Activated CD4-positive, alpha-beta memory T cell treated with anti-CD3 and anti-CD28 coated beads, Interleukin-2, amount 10 ng/mL, durations not matched to agents 7 days and 5 days (primary cell): ENCODE measurements around the gene VMAC. TPM values are rescaled to one million over a fixed set of nuclear protein-coding genes. Genes with fewer than 3 reads are reported as not detected.

Experiments
- CTCF ChIA-PET: fragments of 350-600 bp; sonication (Branson Sonifier 250); formaldehyde crosslinking; loops from one replicate; lab custom pipeline; 2021; ENCODE audit warnings: antibody characterized with exemption, inconsistent platforms; lab: Charles Lee
- POLR2A ChIA-PET: fragments of 350-600 bp; sonication (Branson Sonifier 250); formaldehyde crosslinking; loops from one replicate; lab custom pipeline; 2021; ENCODE audit warnings: antibody characterized with exemption; lab: Charles Lee
- DNase-seq: peaks from one replicate; pipeline ENCODE4 v3.0.0-alpha.2; 2020
- H3K27ac Mint-ChIP-seq: one replicate; pipeline ENCODE4 v1.8.0; 2021; ENCODE audit warnings: mild to moderate bottlenecking, mixed read lengths
- H3K27me3 Mint-ChIP-seq: one replicate; pipeline ENCODE4 v1.8.0; 2021; ENCODE audit warnings: mixed read lengths
- H3K36me3 Mint-ChIP-seq: one replicate; pipeline ENCODE4 v1.8.0; 2021; ENCODE audit warnings: low read depth, mixed read lengths
- H3K4me1 Mint-ChIP-seq: one replicate; pipeline ENCODE4 v1.8.0; 2021; ENCODE audit warnings: mixed read lengths
- H3K4me3 Mint-ChIP-seq: one replicate; pipeline ENCODE4 v1.8.0; 2021; ENCODE audit warnings: mild to moderate bottlenecking, mixed read lengths
- H3K9me3 Mint-ChIP-seq: one replicate; pipeline ENCODE4 v1.8.0; 2021; ENCODE audit warnings: mixed read lengths
- total RNA-seq, 2 experiments: library from RNA; stranded (reverse); gene quantifications; one replicate each; pipeline ENCODE4 v1.2.3, GENCODE V29; 2021

VMAC gene
- total RNA-seq, 2 experiments from 2014 or later: 7.6 to 7.9 TPM

DNA sequence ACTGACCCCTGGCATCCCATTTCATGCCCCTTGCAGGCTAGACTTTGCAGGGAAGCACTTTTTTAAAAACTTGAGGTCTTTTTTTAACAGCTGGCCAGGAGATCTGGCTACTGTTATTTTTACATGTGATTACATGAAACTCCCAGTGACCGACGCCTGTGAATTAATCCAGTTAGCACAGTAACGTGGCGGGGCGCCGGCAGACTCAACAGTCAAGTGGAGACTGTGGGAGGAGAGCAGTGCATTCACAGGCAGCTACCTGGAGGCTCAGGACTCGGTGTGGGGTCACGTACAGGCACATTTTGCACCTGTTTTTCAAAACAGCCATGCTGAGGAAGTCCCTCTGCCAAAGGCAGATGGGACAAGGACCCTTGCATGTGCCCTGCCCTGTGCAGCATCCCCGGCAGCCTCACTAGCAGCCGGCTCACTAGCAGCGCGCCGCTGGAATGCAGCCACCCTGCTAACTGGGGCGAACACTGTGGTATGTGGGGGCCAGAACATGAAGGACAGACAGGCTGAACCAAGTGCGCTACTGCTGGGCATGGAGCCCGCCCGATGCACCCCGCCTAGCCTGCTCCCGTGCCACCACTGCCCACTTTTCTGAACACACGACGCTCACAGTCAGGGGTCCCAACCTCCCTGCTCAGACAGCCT lies 28.1 kb downstream of the VMAC start:
- no peak overlapping the region for H3K4me3 Mint-ChIP-seq
- POLR2A ChIA-PET: no interaction called here
- H3K36me3 Mint-ChIP-seq: peaks cover 40% of the 10 kb centered on the region
- DNase-seq: no peak
- CTCF ChIA-PET: no interaction called here
- no peaks in the 10 kb centered on the region for H3K9me3 Mint-ChIP-seq
- no peaks in the 10 kb centered on the region for H3K27me3 Mint-ChIP-seq
- no peaks in the 10 kb centered on the region for H3K4me1 Mint-ChIP-seq
- no peak overlapping the region for H3K27ac Mint-ChIP-seq

DNA sequence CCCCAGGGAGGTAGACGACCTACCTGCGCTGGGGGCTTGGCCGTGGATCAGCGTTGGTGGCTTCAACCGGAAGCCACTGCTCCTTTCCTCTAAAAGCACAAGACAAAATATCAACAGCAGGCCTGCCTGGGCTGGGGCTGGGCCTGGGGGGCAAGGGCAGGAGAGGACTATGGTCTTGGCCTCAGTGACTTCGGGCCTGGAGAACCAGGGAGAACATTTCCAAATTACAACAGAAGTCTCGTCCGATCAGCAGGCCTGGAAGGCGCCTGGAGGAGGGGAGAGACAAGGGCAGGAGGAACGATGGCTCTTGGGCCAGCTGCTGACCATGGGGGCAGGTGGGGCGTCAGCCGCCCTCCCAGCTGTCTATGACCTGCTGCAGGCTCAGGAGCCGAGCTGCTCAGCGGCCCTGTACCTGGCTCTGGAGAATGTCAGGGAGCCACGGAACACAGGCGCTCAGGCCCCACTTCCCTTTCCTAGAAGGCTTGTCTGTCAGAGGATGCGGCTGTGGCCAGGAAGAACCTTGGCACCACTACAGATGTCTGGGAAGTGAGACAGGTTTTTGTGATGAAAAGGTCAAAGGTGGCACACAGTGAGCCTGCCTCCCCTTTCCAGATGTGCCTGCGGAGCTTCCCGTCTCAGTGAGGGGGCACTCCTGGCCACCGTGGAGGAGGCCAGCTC lies 28.9 kb downstream of the VMAC start:
- POLR2A ChIA-PET: no interaction called here
- H3K27ac Mint-ChIP-seq: no peak overlapping the region
- CTCF ChIA-PET: interaction anchor here (2.0 kb wide), 1 partner anchor 130 kb away, joined by 5 read pairs; no protein-coding TSS in a partner anchor

DNA sequence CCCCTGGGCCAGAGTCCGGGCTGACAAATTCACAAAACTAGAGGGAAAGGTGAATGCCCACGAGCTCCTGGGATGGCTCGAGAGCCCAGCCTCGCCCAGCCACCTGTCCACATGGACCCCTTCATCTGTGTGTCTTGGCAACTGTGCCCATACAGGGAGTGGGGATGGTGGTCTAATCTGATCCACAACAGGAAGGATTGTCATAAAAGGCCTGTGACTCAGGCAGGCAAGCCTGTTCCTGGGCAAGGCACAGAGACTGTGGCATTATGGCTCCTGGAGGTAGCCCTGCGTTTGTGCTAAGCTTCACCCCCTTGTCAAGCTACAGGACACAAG lies 29.4 kb downstream of the VMAC start:
- H3K27me3 Mint-ChIP-seq: no peaks in the 10 kb centered on the region
- no peaks in the 10 kb centered on the region for H3K4me1 Mint-ChIP-seq
- peaks cover 28% of the 10 kb centered on the region for H3K36me3 Mint-ChIP-seq
- H3K4me3 Mint-ChIP-seq: no peak overlapping the region
- CTCF ChIA-PET: interaction anchor here (2.0 kb wide), 1 partner anchor 130 kb away, joined by 5 read pairs; no protein-coding TSS in a partner anchor
- H3K9me3 Mint-ChIP-seq: no peaks in the 10 kb centered on the region
- H3K27ac Mint-ChIP-seq: no peak overlapping the region
- no peak for DNase-seq
- POLR2A ChIA-PET: no interaction called here

More for the DNA sequence above, 28.9 kb downstream of the VMAC start:
- no peak for DNase-seq
- Mint-ChIP-seq H3K4me3 (no peak overlapping the region), H3K27me3 (no peaks in the 10 kb centered on the region), H3K36me3 (peaks cover 33% of the 10 kb centered on the region), H3K4me1 (no peaks in the 10 kb centered on the region), H3K9me3 (no peaks in the 10 kb centered on the region)

DNA sequence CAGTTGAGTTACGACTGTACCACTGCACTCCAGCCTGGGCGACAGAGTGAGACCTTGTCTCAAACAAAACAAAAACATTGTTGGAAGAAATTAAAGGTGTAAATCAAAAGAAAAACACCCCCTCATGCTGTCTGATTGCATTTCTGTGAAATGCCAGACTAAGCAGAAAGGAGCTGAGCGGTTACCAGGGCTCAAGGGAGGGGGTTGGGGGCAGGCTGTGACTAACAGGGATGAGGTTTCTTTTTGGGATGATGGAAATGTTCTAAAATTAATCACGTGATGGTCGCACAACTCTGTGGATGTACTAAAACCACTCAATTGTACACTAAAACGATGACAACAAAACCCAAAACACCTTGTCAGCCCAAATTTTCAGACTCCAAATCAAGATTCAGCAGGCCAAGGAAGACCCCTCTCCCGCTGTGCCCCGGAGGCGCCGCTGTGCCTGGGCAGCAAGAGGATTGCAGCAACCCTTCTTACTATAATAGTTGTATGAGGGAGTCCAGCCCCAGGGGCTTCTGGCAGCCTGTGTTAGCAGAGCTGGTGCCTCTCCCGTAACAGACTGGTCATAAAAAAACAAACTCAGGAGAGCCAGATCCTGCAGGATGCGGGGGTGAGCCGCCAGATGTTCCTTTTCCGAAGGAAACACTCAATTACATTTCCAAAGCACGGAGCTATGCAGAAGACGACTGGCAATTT lies 30.3 kb downstream of the VMAC start:
- no peaks in the 10 kb centered on the region for H3K4me1 Mint-ChIP-seq
- no peak overlapping the region for H3K4me3 Mint-ChIP-seq
- H3K27ac Mint-ChIP-seq: no peak overlapping the region
- H3K36me3 Mint-ChIP-seq: peaks cover 31% of the 10 kb centered on the region
- H3K9me3 Mint-ChIP-seq: no peaks in the 10 kb centered on the region
- ChIA-PET POLR2A (no interaction called here), CTCF (interaction anchor here (2.0 kb wide), 1 partner anchor 131 kb away, joined by 5 read pairs; no protein-coding TSS in a partner anchor)
- no peak for DNase-seq
- H3K27me3 Mint-ChIP-seq: no peaks in the 10 kb centered on the region

DNA sequence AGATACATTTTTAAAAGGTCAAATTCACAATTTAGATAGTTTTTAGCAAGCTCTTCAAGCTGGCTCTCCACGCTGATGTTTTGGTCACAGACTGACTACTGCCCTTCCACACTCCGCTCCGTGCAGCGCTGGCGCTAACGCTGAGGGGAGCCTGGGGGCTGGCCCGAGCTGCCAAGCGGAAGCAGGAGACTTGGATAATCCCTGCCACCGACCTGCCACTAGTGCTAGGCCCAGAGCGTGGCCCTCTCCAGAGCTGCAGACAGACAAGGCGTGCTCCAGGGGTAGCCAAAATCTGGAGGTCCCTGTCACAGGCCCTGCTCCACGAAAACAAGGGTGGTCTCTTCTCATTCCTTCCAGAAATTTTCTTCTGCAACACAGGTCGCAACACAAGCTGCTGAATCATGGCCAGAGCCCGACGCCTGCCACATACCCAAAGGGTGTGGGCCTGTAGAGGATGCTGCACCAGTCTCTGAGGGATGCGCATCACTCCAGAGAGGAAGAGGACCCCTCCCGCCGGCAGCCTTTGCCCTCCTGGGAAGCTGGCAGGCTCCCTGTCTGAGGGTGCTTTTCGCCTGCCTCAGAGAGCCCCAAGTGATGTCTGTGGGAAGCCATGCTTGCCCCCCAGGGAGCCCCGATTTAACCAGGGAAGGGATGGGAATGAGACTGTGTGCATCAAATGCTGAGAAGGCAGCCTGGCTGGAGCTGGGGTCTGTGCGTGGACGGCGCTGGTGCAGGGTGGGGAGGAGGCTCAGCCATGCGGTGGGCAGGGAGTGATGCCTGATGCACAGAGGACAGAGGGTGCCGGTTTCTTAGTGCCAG lies 31.0 kb downstream of the VMAC start:
- Mint-ChIP-seq H3K9me3 (no peaks in the 10 kb centered on the region), H3K4me1 (no peaks in the 10 kb centered on the region), H3K27ac (no peak overlapping the region), H3K27me3 (no peaks in the 10 kb centered on the region), H3K4me3 (no peak overlapping the region), H3K36me3 (peaks cover 31% of the 10 kb centered on the region)
- CTCF ChIA-PET: interaction anchor here (1.0 to 2.0 kb wide), 2 partner anchors 33 to 132 kb away, joined by 3 to 5 read pairs; no protein-coding TSS in a partner anchor
- DNase-seq: no peak
- POLR2A ChIA-PET: no interaction called here

DNA sequence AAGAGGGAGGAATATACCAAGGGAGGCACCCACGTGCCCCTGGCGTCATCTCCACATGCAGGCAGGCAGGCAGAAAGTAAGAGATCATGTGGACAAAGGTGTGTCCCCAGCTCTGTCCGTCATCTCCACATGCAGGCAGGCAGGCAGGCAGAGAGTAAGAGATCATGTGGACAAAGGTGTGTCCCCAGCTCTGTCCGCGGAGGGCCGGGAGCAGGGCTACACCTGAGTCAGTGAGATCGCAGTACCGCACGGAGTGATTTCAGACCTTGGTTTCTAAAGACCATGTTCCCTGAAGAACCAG lies 31.6 kb downstream of the VMAC start:
- no peak overlapping the region for H3K27ac Mint-ChIP-seq
- no peak overlapping the region for H3K4me3 Mint-ChIP-seq
- peaks cover 31% of the 10 kb centered on the region for H3K36me3 Mint-ChIP-seq
- no peaks in the 10 kb centered on the region for H3K27me3 Mint-ChIP-seq
- H3K4me1 Mint-ChIP-seq: no peaks in the 10 kb centered on the region
- ChIA-PET POLR2A (no interaction called here), CTCF (interaction anchor here (1.0 to 1.3 kb wide), 2 partner anchors 11 to 32 kb away, joined by 3 to 4 read pairs; no protein-coding TSS in a partner anchor)
- no peak for DNase-seq
- no peaks in the 10 kb centered on the region for H3K9me3 Mint-ChIP-seq

DNA sequence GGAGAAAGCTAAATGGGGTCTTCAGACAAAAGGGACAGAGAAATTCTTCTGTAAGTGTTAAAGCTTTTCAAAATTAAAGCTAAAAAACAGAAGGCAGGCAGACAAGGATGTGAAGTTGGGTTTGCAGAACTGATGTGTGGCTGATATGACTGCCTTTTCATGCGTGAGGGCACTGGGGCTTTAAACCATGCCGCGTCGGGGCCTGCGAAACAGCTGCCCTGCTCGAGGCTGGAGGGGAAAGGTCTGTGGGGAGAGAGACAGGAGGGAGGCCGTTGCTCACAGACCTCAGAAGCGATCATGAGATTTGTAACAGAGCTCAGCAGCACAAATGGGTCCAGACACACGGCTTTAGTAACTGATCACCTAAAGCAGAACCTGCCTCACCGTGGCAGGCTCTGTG lies 32.9 kb downstream of the VMAC start:
- peaks cover 33% of the 10 kb centered on the region for H3K36me3 Mint-ChIP-seq
- H3K4me1 Mint-ChIP-seq: no peaks in the 10 kb centered on the region
- no peaks in the 10 kb centered on the region for H3K27me3 Mint-ChIP-seq
- ChIA-PET CTCF (interaction anchor here (1.3 to 1.5 kb wide), 2 partner anchors 10 to 30 kb away, joined by 4 read pairs; no protein-coding TSS in a partner anchor), POLR2A (no interaction called here)
- no peak overlapping the region for H3K4me3 Mint-ChIP-seq
- H3K9me3 Mint-ChIP-seq: no peaks in the 10 kb centered on the region
- no peak overlapping the region for H3K27ac Mint-ChIP-seq
- DNase-seq: no peak

DNA sequence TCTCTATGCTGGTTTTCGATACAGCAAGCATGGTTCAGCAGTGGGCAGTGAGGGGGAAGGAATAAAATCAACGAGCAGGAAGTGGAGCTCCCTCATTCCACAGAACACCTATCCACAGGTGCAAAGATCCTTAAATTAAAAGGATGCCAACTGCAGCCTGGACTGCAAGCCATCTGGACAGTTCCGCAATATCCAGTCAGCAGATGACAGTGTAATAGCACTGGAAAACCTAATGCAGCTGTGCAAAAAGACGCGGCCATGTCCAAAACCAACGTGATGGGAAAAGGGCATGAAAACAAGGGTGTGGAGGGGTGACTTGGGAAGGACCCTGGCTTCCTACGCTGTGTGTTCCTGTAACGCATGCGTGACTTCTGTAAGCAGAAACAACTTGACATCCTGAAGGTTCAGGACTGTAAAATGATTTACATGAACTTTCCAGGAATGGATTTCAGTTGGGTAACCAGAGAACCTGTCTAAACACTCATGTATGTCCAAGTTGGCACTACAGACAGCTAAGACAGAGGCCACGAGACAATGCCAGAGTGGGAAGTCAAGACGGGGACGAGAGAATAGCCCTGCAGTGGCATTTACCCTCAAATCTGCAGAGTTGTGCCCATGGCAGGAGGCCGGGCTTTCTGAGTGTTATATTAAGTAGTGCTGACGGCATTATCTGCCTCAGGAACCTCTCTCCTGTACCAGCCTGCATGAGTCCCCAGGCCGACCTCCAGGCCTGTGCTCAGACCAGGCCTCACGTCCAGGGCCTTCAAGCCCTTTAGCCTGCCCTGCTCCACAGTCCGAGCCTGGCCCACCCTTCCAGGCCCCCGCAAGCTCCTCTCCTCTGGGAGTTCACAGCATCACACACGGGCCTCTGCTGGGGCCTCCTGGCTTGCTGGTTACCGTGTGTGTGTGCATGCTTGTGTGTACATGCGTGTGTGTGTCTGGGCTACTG lies 35.9 kb downstream of the VMAC start:
- Mint-ChIP-seq H3K9me3 (no peaks in the 10 kb centered on the region), H3K27ac (no peak overlapping the region), H3K4me1 (peaks cover 2% of the 10 kb centered on the region), H3K36me3 (peaks cover 30% of the 10 kb centered on the region), H3K4me3 (no peak overlapping the region), H3K27me3 (no peaks in the 10 kb centered on the region)
- POLR2A ChIA-PET: no interaction called here
- no peak for DNase-seq
- CTCF ChIA-PET: no interaction called here

DNA sequence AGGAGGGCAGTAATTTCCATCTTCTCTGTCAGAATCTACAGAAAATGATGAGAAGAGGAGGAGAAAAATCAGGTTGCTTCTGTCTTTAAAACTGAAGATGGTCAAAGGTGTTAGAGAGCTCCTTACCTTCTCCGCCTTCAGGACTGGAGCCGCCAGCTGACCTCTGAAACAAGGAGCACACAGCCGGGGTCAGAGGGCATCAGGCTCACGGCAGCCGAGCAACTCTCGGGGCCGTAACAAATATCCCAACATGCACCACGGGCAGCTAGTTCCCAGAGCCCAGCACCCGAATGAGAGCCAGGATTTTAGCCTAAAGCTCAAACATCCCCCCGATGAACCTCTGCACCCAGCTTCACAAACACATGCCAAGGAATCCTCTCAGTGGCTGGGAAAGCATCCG lies 37.0 kb downstream of the VMAC start:
- Mint-ChIP-seq H3K27ac (no peak overlapping the region), H3K4me1 (peaks cover 2% of the 10 kb centered on the region), H3K27me3 (no peaks in the 10 kb centered on the region), H3K9me3 (no peaks in the 10 kb centered on the region), H3K36me3 (peaks cover 29% of the 10 kb centered on the region), H3K4me3 (no peak overlapping the region)
- no peak for DNase-seq
- POLR2A ChIA-PET: no interaction called here
- CTCF ChIA-PET: no interaction called here

DNA sequence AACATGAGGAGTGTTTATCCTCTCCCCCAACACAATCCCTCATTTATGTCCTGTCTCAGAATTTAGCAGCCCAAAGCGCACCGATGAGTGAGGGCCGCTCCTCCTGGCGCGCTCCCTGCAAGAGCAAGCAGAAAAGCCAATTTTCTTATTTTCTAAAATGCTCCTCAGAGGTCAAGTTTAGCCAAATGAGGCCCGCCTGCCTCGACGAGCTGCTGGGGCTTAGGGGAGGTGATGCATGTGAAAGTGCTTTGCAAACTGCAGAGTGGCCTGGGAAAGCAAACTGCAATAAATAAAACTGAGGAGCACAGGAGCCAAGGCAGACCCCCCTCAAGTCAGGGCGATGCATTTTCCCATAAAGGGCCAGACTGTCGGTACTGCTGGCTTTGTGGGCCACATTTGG lies 38.4 kb downstream of the VMAC start:
- CTCF ChIA-PET: interaction anchor here (1.2 kb wide), 1 partner anchor 139 kb away, joined by 3 read pairs; no protein-coding TSS in a partner anchor
- Mint-ChIP-seq H3K27ac (no peak overlapping the region), H3K27me3 (no peaks in the 10 kb centered on the region), H3K4me3 (no peak overlapping the region), H3K9me3 (no peaks in the 10 kb centered on the region), H3K36me3 (peaks cover 27% of the 10 kb centered on the region), H3K4me1 (peaks cover 10% of the 10 kb centered on the region)
- POLR2A ChIA-PET: no interaction called here
- DNase-seq: no peak

DNA sequence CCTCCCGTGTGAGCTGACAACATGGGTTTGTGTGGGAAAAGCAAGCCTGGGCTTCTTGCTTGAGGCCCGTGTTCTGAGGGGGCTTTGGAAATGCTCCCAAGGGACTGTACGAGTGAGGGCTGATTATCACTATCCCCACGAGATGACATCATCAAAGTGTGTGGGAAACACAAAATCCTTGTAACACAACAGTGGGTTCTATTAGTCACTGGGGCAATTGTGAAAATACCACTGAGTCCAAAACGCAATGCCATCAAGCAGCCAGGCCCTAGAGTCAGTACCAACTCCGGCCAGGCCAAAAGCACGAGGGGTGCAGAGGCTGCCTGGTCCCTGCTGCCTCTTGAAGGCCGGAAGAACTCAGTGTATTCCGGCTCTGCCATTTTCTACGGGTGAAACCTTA lies 39.0 kb downstream of the VMAC start:
- CTCF ChIA-PET: no interaction called here
- H3K27me3 Mint-ChIP-seq: no peaks in the 10 kb centered on the region
- POLR2A ChIA-PET: no interaction called here
- no peak for DNase-seq
- H3K4me1 Mint-ChIP-seq: peaks cover 14% of the 10 kb centered on the region
- peaks cover 30% of the 10 kb centered on the region for H3K36me3 Mint-ChIP-seq
- H3K4me3 Mint-ChIP-seq: no peak overlapping the region
- no peaks in the 10 kb centered on the region for H3K9me3 Mint-ChIP-seq
- no peak overlapping the region for H3K27ac Mint-ChIP-seq

DNA sequence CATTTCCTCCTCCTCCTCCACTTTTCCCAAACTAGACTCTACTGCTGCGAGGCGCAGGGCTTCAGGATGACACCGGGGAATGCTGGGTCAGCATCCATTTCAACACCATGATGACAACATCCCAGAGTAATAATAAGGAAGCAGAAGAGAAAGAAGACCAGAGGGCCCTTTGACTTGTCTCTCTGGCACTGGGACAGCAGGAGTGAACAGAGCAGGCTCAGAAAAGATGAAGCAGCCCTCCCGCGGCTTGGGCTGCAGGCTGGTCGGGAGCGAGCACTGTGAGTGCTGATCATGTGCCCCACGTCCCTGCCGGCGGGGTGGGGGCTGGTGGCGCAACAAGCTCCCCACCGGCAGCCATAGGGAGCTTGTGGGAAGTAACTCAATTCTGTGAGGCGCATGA lies 42.8 kb downstream of the VMAC start:
- Mint-ChIP-seq H3K9me3 (no peaks in the 10 kb centered on the region), H3K27ac (peak overlapping the region; percentile 91), H3K4me1 (peaks cover 52% of the 10 kb centered on the region), H3K27me3 (no peaks in the 10 kb centered on the region), H3K36me3 (peaks cover 42% of the 10 kb centered on the region), H3K4me3 (no peak overlapping the region)
- ChIA-PET CTCF (interaction anchor here (0.7 to 2.1 kb wide), 3 partner anchors 11 to 40 kb away, joined by 3 to 9 read pairs (median 4); no protein-coding TSS in a partner anchor), POLR2A (interaction anchor here (2.2 kb wide), 1 partner anchor 44 kb away, joined by 7 read pairs; the partner anchor contains the start of gene NDUFA11)
- DNase-seq: no peak
